ENCODE results near the gene DDX41. TPM values are rescaled to one million over a fixed set of nuclear protein-coding genes. Genes with fewer than 3 reads are reported as not detected.

Gene DDX41
- total and polyA plus RNA-seq, 12 donors = 19.7 to 55.7 (median 30.4) TPM

GRCh38 chr5:177478711-177479646 is 37.8 kb downstream of the DDX41 start:
- peak; percentile 83 to 93 (median 86) for ATAC-seq
- 16 to 25% methylated on average over 18 of the region's 18 CpGs for WGBS, 2 donors
- Histone ChIP-seq H3K36me3 (peaks cover 0 to 22% (median 6%) of the 10 kb centered on the region in 9 donors), H3K9me3 (no peaks in the 10 kb centered on the region), H3K27me3 (peaks cover 0 to 18% (median 3%) of the 10 kb centered on the region in 7 donors), H3K27ac (peak overlapping the region in 9 of 10 donors; percentile 14 to 80 (median 62)), H3K4me1 (peaks cover 0 to 51% (median 33%) of the 10 kb centered on the region in 9 donors), H3K4me3 (no peak overlapping the region)
- intact Hi-C loops (cut with DNase I) = no loop called here
- TF ChIP-seq CTCF (IDR thresholded peaks at IDR 0.05) = no peak
- DNase-seq = peak; percentile 88 to 90

- peaks cover 0 to 25% (median 3%) of the 10 kb centered on the region in 7 donors for H3K27me3 ChIP-seq
- DNase-seq (no peak), ATAC-seq (no peak)
- peaks cover 0 to 11% (median 0%) of the 10 kb centered on the region in 9 donors for H3K36me3 ChIP-seq
- H3K9me3 ChIP-seq = no peaks in the 10 kb centered on the region
- peaks cover 0 to 52% (median 35%) of the 10 kb centered on the region in 9 donors for H3K4me1 ChIP-seq
- TF ChIP-seq CTCF (IDR thresholded peaks at IDR 0.05) = no peak
- H3K27ac ChIP-seq = peak overlapping the region in 1 of 10 donors; percentile 76
- WGBS, 2 donors = 94 to 95% methylated on average over 13 of the region's 13 CpGs
- intact Hi-C loops (cut with DNase I) = no loop called here
- H3K4me3 ChIP-seq = no peak overlapping the region
Observed at GRCh38 chr5:177477701-177478477, 38.9 kb downstream of the DDX41 start.

- TF ChIP-seq CTCF (IDR thresholded peaks at IDR 0.05) = no peak
- Histone ChIP-seq H3K27me3 (peaks cover 0 to 37% (median 14%) of the 10 kb centered on the region in 7 donors), H3K9me3 (no peaks in the 10 kb centered on the region), H3K36me3 (peaks cover 0 to 7% (median 0%) of the 10 kb centered on the region in 9 donors), H3K4me1 (peaks cover 0 to 64% (median 46%) of the 10 kb centered on the region in 9 donors), H3K4me3 (no peak overlapping the region), H3K27ac (peak overlapping the region in 2 of 10 donors; percentile 10 to 15)
- no peak for DNase-seq
- intact Hi-C loops (cut with DNase I) = no loop called here
- WGBS, 2 donors = 77 to 82% methylated on average over 18 of the region's 18 CpGs
- peak in 1 of 8 donors; percentile 2 for ATAC-seq
Observed at GRCh38 chr5:177476531-177477233, 40.1 kb downstream of the DDX41 start.
